ENCODE results near the gene MOGAT3.

Gene MOGAT3

GRCh38 chr7:101163279-101164070 lies 37.4 kb downstream of the MOGAT3 start:
- Histone ChIP-seq H3K9me3 (replicated peaks in 1 of 2; ENCODE audit: control insufficient read depth in 2 of 2, insufficient read depth in 1 of 2, low read depth in 1 of 2, low read length in 2 of 2) (no peaks in the 10 kb centered on the region), H3K4ac (ENCODE audit: low read length) (no peak overlapping the region), H3K4me1 (ENCODE audit: control insufficient read depth in 2 of 2, insufficient read depth in 1 of 2, low read depth in 1 of 2, low read length in 2 of 2) (peaks cover 36 to 54% of the 10 kb centered on the region in 2 donors), H3K23ac (ENCODE audit: low read depth, low read length, poor library complexity) (peak overlapping the region; percentile 90), H3K4me3 (ENCODE audit: low read length in 2 of 2) (peak overlapping the region; percentile 59 to 78), H3K79me1 (ENCODE audit: low read depth, low read length) (no peaks in the 10 kb centered on the region), H4K91ac (ENCODE audit: low read depth, low read length, poor library complexity) (no peak overlapping the region), H3K36me3 (replicated peaks in 1 of 2; ENCODE audit: control insufficient read depth in 2 of 2, insufficient read depth in 2 of 2, low read length in 2 of 2) (peaks cover 1 to 18% of the 10 kb centered on the region in 2 donors), H2BK15ac (ENCODE audit: low read length) (no peak overlapping the region), H2BK5ac (ENCODE audit: low read length) (no peak overlapping the region), H4K8ac (ENCODE audit: low read depth, low read length) (no peak overlapping the region), H3K27me3 (ENCODE audit: control insufficient read depth in 3 of 3, insufficient read depth in 3 of 3, low read depth in 1 of 3, low read length in 3 of 3) (peaks cover 5 to 49% (median 21%) of the 10 kb centered on the region in 3 experiments), H2AFZ (ENCODE audit: low read length) (peak overlapping the region; percentile 86), H3K9ac (ENCODE audit: low read depth, low read length, poor library complexity) (peak overlapping the region; percentile 89), H3K4me2 (ENCODE audit: insufficient read depth, low read length, poor library complexity, severe bottlenecking) (peak overlapping the region; percentile 94), H2BK12ac (ENCODE audit: low read length) (peak overlapping the region; percentile 53), H3K14ac (ENCODE audit: low read length) (peak overlapping the region; percentile 21), H2BK120ac (ENCODE audit: low read depth, low read length) (no peak overlapping the region), H3K18ac (ENCODE audit: low read length) (peak overlapping the region; percentile 95), H3K27ac (replicated peaks; ENCODE audit: low read length) (no peak overlapping the region), H2AK5ac (ENCODE audit: low read depth, low read length) (no peak overlapping the region)
- no peak for DNase-seq (ENCODE audit: low spot score)
- WGBS, 2 donors (ENCODE audit: extremely low coverage in 2 of 2, insufficient read length in 2 of 2, insufficient replicate concordance in 1 of 2), result no CpG with 5 or more reads among the region's 92 CpGs

DNA sequence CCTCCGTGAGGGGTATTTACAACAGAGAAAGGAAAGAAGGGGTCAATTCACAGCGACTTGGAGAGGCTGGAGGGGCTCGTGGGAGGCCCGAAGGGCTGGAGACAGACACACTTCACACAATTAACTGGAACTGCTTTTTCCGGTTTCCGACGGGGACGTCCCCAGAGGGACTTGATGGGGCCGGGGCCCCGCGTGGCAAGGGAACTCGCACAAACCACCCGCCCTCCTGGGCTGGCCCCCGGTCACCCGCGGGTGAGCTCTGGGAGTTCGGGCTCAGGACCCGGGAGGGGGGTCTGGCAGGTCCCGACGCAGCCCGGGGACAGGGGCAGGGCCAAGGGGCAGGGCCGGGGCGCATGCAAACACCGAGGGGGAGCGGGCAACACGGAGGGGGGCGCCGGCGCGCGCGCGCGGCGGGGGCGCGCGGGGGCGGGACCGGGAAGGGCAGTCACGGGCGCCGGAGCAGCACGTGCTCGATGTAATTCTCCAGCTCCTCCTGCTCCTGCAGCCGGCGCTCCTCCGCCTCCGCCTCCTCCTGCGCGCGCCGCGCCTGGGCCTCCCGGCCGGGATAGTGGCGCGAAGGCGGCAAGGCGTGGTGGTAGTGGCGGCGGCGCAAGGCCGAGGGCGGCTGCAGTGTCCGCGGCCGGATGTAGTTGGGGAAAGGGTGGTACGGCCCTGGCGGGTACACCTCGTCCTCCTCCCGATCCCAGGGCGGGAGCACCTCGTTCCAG lies 38.1 kb downstream of the MOGAT3 start:
- Histone ChIP-seq H3K4me2 (ENCODE audit: insufficient read depth, low read length, poor library complexity, severe bottlenecking) (peak overlapping the region; percentile 86), H3K36me3 (replicated peaks in 1 of 2; ENCODE audit: control insufficient read depth in 2 of 2, insufficient read depth in 2 of 2, low read length in 2 of 2) (peaks cover 1 to 23% of the 10 kb centered on the region in 2 donors), H3K4ac (ENCODE audit: low read length) (no peak overlapping the region), H3K4me3 (ENCODE audit: low read length in 2 of 2) (peak overlapping the region; percentile 59 to 78), H4K8ac (ENCODE audit: low read depth, low read length) (no peak overlapping the region), H2BK15ac (ENCODE audit: low read length) (peak overlapping the region; percentile 24), H2AFZ (ENCODE audit: low read length) (peak overlapping the region; percentile 80), H3K9ac (ENCODE audit: low read depth, low read length, poor library complexity) (peak overlapping the region; percentile 89), H3K9me3 (replicated peaks in 1 of 2; ENCODE audit: control insufficient read depth in 2 of 2, insufficient read depth in 1 of 2, low read depth in 1 of 2, low read length in 2 of 2) (no peaks in the 10 kb centered on the region), H3K14ac (ENCODE audit: low read length) (no peak overlapping the region), H2BK120ac (ENCODE audit: low read depth, low read length) (no peak overlapping the region), H2AK5ac (ENCODE audit: low read depth, low read length) (no peak overlapping the region), H4K91ac (ENCODE audit: low read depth, low read length, poor library complexity) (no peak overlapping the region), H3K23ac (ENCODE audit: low read depth, low read length, poor library complexity) (peak overlapping the region; percentile 90), H3K27ac (replicated peaks; ENCODE audit: low read length) (peak overlapping the region; percentile 28), H3K18ac (ENCODE audit: low read length) (peak overlapping the region; percentile 95), H2BK12ac (ENCODE audit: low read length) (peak overlapping the region; percentile 53), H2BK5ac (ENCODE audit: low read length) (no peak overlapping the region), H3K27me3 (ENCODE audit: control insufficient read depth in 3 of 3, insufficient read depth in 3 of 3, low read depth in 1 of 3, low read length in 3 of 3) (peaks cover 0 to 41% (median 17%) of the 10 kb centered on the region in 3 experiments), H3K79me1 (ENCODE audit: low read depth, low read length) (no peaks in the 10 kb centered on the region), H3K4me1 (ENCODE audit: control insufficient read depth in 2 of 2, insufficient read depth in 1 of 2, low read depth in 1 of 2, low read length in 2 of 2) (peaks cover 28 to 46% of the 10 kb centered on the region in 2 donors)
- DNase-seq (ENCODE audit: low spot score), result no peak
- no CpG with 5 or more reads among the region's 74 CpGs for WGBS, 2 donors (ENCODE audit: extremely low coverage in 2 of 2, insufficient read length in 2 of 2, insufficient replicate concordance in 1 of 2)

- no peak overlapping the region for H3K23ac ChIP-seq (ENCODE audit: low read depth, low read length, poor library complexity)
- no peak overlapping the region for H4K8ac ChIP-seq (ENCODE audit: low read depth, low read length)
- H3K4ac ChIP-seq (ENCODE audit: low read length), result no peak overlapping the region
- no peak overlapping the region for H3K18ac ChIP-seq (ENCODE audit: low read length)
- H3K27me3 ChIP-seq (ENCODE audit: control insufficient read depth in 3 of 3, insufficient read depth in 3 of 3, low read depth in 1 of 3, low read length in 3 of 3), result peaks cover 0 to 33% (median 15%) of the 10 kb centered on the region in 3 experiments
- no peak overlapping the region for H2BK120ac ChIP-seq (ENCODE audit: low read depth, low read length)
- no peaks in the 10 kb centered on the region for H3K79me1 ChIP-seq (ENCODE audit: low read depth, low read length)
- H3K36me3 ChIP-seq (replicated peaks in 1 of 2; ENCODE audit: control insufficient read depth in 2 of 2, insufficient read depth in 2 of 2, low read length in 2 of 2), result peaks cover 4 to 31% of the 10 kb centered on the region in 2 donors
- no peak overlapping the region for H3K4me2 ChIP-seq (ENCODE audit: insufficient read depth, low read length, poor library complexity, severe bottlenecking)
- peak overlapping the region; percentile 80 for H2AFZ ChIP-seq (ENCODE audit: low read length)
- no CpG with 5 or more reads among the region's 17 CpGs for WGBS, 2 donors (ENCODE audit: extremely low coverage in 2 of 2, insufficient read length in 2 of 2, insufficient replicate concordance in 1 of 2)
- no peak overlapping the region for H2BK12ac ChIP-seq (ENCODE audit: low read length)
- no peak overlapping the region for H2AK5ac ChIP-seq (ENCODE audit: low read depth, low read length)
- H4K91ac ChIP-seq (ENCODE audit: low read depth, low read length, poor library complexity), result no peak overlapping the region
- DNase-seq (ENCODE audit: low spot score), result no peak
- peaks cover 23 to 39% of the 10 kb centered on the region in 2 donors for H3K4me1 ChIP-seq (ENCODE audit: control insufficient read depth in 2 of 2, insufficient read depth in 1 of 2, low read depth in 1 of 2, low read length in 2 of 2)
- no peak overlapping the region for H3K14ac ChIP-seq (ENCODE audit: low read length)
- H2BK15ac ChIP-seq (ENCODE audit: low read length), result no peak overlapping the region
- no peaks in the 10 kb centered on the region for H3K9me3 ChIP-seq (replicated peaks in 1 of 2; ENCODE audit: control insufficient read depth in 2 of 2, insufficient read depth in 1 of 2, low read depth in 1 of 2, low read length in 2 of 2)
- H3K9ac ChIP-seq (ENCODE audit: low read depth, low read length, poor library complexity), result no peak overlapping the region
- H3K4me3 ChIP-seq (ENCODE audit: low read length in 2 of 2), result peak overlapping the region in 1 of 2 donors; percentile 59
- H3K27ac ChIP-seq (replicated peaks; ENCODE audit: low read length), result peak overlapping the region; percentile 28
- H2BK5ac ChIP-seq (ENCODE audit: low read length), result no peak overlapping the region
Observed at GRCh38 chr7:101161692-101162471, 39.0 kb downstream of the MOGAT3 start.

Data from neuronal stem cell (in vitro differentiated cells).